ENCODE results near the gene TCAF1.

The TCAF1 gene

GRCh38 chr7:143929224-143929920 is 27.4 kb upstream of the TCAF1 start:
- Histone ChIP-seq H3K4me3 (ENCODE audit: low read depth in 1 of 2, low read length in 1 of 2) (no peak overlapping the region), H3K36me3 (no peaks in the 10 kb centered on the region), H3K4me1 (ENCODE audit: control insufficient read depth in 1 of 2, insufficient read depth in 1 of 2, low read depth in 1 of 2, low read length in 1 of 2) (no peaks in the 10 kb centered on the region), H3K27ac (no peak overlapping the region), H3K27me3 (no peaks in the 10 kb centered on the region), H3K9me3 (no peaks in the 10 kb centered on the region)
- TF ChIP-seq CTCF (IDR thresholded peaks at IDR 0.05) = no peak

DNA sequence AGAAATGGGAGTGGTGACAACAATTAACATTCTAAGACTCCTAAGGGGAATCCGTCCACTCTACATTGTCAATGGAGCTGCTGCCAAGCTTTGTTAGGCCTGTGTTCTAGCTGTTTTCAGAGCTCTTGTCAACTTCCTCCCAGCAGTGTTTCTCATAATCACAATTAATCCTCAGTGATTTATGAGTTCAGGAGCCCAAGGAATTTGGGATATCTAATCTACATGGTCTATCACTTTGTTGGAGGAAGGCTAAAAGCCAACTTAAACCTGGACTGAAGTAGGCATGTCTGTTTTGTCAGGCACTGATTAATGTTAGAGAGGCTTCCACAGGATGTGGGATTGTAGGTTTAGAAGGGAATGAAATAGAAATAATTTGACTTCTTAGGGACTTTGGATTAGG is 22.9 kb upstream of the TCAF1 start:
- Histone ChIP-seq H3K4me3 (ENCODE audit: low read depth in 1 of 2, low read length in 1 of 2) (no peak overlapping the region), H3K36me3 (no peaks in the 10 kb centered on the region), H3K9me3 (no peaks in the 10 kb centered on the region), H3K27me3 (no peaks in the 10 kb centered on the region), H3K27ac (no peak overlapping the region), H3K4me1 (ENCODE audit: control insufficient read depth in 1 of 2, insufficient read depth in 1 of 2, low read depth in 1 of 2, low read length in 1 of 2) (no peaks in the 10 kb centered on the region)
- TF ChIP-seq CTCF (IDR thresholded peaks at IDR 0.05) = no peak

DNA sequence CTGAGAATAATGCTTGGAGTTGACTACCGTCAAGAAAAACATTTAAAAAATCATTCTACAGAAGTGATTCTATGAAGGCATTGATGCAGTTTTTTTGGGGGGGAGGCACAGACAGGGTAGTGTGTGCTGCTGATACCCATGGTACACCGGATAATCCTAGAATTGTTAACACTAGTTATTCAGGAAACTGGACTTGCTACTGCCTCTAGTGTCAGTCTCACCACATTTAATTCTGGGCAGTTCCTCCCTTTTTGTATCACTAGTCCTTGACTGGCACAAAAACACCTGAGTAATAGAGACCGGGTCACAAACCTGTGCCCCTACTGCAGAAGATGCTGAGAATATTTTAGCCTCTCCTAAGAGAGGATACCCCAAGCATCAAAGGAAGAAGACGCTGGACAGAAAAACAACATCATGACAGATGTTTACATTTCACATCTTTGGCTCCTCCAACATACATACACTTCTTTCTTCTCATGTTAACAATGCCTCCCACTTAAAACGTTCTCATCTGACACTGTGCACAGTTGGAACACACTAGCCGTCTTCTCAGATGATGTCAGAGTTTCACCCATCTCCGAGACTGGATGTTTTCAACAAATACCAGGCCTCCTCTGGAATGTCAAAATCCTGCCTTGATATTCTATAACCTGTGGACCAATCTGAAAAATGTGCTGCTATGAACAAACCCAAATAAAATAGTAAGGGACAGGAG is 13.1 kb upstream of the TCAF1 start:
- Histone ChIP-seq H3K4me1 (ENCODE audit: control insufficient read depth in 1 of 2, insufficient read depth in 1 of 2, low read depth in 1 of 2, low read length in 1 of 2) (no peaks in the 10 kb centered on the region), H3K4me3 (ENCODE audit: low read depth in 1 of 2, low read length in 1 of 2) (no peak overlapping the region), H3K36me3 (no peaks in the 10 kb centered on the region), H3K27ac (no peak overlapping the region), H3K9me3 (no peaks in the 10 kb centered on the region), H3K27me3 (no peaks in the 10 kb centered on the region)
- no peak for TF ChIP-seq CTCF (IDR thresholded peaks at IDR 0.05)

- no peaks in the 10 kb centered on the region for H3K9me3 ChIP-seq
- TF ChIP-seq CTCF (IDR thresholded peaks at IDR 0.05) = no peak
- no peak overlapping the region for H3K27ac ChIP-seq
Observed at GRCh38 chr7:143913945-143914615, 12.1 kb upstream of the TCAF1 start.

DNA sequence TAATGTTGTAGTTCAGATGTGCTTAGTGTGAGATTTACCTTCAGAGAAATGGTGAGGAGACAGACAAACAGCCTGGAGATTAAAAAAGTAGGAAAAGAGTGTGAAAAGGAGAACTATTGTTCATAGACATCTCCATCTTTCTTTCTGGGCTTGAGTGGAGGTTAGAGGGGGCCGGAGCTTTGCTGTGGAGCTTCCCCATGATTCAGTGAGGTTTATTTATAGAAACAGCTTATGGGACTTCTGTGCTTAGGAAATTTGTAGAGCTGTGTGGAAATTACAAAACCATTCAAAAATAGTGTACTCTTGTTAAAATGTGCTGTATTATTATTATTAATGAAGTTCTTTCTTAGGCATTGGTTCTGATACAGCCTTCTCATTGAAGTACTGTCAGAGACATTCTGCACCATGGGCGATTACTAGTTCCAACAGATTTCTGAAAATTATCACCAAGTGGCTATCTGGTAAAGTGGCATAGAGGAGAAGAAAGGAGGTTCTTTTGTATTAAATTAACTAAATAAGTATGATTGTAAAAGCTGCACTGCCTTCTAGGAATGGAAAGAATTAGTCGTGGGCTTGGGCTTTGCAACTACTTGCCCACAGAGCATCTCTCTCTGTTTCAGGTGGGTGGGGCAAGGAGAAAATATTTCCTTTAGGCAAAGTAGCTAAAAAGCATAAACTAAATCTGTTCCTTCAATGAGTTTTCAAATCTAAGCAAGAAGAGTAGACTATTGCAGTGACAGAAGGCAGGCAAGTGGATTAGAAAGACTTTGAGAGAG is 8.7 kb upstream of the TCAF1 start:
- no peaks in the 10 kb centered on the region for H3K27me3 ChIP-seq
- no peak overlapping the region for H3K27ac ChIP-seq
- H3K36me3 ChIP-seq = no peaks in the 10 kb centered on the region
- no peaks in the 10 kb centered on the region for H3K4me1 ChIP-seq (ENCODE audit: control insufficient read depth in 1 of 2, insufficient read depth in 1 of 2, low read depth in 1 of 2, low read length in 1 of 2)
- no peak overlapping the region for H3K4me3 ChIP-seq (ENCODE audit: low read depth in 1 of 2, low read length in 1 of 2)
- no peaks in the 10 kb centered on the region for H3K9me3 ChIP-seq
- no peak for TF ChIP-seq CTCF (IDR thresholded peaks at IDR 0.05)

More at GRCh38 chr7:143913945-143914615, 12.1 kb upstream of the TCAF1 start:
- no peak overlapping the region for H3K4me3 ChIP-seq (ENCODE audit: low read depth in 1 of 2, low read length in 1 of 2)
- H3K36me3 ChIP-seq = no peaks in the 10 kb centered on the region
- H3K4me1 ChIP-seq (ENCODE audit: control insufficient read depth in 1 of 2, insufficient read depth in 1 of 2, low read depth in 1 of 2, low read length in 1 of 2) = no peaks in the 10 kb centered on the region
- H3K27me3 ChIP-seq = no peaks in the 10 kb centered on the region

Measured in neutrophil (primary cell).